Kasumi-1 (cell line): Measurements from ENCODE around the gene NR6A1.

ENCODE experiments used
- DNase-seq, 2 experiments: peaks; one replicate each; lab custom pipeline; 2025; lab: John Stamatoyannopoulos, UW

Gene NR6A1

DNA sequence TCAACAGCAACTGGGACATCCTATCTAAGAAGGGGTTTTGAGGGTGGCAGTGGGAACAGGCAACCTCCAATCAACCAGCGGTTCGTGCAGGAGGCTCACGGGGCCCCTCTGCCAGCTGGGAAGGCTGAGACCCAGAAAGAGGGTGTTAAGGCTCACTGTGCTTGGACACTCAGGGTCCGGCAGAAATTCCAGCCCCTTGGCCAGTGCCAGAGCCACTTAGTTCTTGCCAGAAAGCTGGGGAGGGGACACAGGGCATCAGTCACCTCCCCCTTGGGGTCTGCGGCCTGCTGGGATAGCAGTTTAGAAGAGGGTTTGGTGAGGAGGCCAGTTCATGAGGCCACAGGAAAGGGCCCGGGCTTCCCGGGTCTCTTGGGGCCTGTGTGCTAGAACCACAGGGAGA lies 300.4 kb downstream of the NR6A1 start:
- DNase-seq = no peak

GRCh38 chr9:124470306-124470705 lies 300.8 kb downstream of the NR6A1 start:
- no peak for DNase-seq

DNA sequence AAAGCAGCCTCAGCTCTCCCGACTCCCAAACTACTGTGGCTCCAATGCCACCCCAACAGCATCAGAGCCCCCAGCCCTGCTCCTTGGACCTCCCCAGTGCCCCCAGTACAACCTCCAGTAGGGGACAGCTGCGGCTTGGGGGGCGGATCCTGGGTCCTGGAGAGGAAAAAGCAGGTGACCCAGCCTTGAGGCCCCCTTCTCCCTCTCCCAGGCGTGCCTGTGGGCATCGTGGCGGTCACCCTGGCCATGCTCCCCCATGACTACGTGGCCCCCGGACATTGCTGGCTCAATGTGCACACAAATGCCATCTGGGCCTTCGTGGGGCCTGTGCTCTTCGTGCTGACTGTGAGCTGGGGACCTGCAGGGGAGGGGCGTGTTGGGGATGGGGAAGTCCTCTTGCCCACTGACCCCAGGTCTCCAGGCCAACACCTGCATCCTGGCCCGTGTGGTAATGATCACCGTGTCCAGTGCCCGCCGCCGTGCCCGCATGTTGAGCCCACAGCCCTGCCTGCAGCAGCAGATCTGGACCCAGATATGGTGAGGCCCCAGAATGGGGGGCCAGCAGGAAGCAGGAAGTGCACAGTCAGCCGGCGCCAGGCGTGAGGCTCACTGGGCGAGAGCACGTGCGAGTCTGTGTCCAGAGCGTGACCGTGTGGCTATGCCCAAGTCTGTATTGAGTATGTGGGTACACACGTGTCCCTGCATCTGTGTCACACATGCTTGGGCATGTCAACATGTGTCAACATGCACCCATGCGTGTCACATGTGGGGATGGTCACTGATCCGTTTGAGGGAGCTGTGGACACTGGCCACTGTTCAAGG lies 301.9 kb downstream of the NR6A1 start:
- no peak for DNase-seq

- DNase-seq = no peak
These were observed 302.9 kb downstream of the NR6A1 start for GRCh38 chr9:124468061-124468740.

DNA sequence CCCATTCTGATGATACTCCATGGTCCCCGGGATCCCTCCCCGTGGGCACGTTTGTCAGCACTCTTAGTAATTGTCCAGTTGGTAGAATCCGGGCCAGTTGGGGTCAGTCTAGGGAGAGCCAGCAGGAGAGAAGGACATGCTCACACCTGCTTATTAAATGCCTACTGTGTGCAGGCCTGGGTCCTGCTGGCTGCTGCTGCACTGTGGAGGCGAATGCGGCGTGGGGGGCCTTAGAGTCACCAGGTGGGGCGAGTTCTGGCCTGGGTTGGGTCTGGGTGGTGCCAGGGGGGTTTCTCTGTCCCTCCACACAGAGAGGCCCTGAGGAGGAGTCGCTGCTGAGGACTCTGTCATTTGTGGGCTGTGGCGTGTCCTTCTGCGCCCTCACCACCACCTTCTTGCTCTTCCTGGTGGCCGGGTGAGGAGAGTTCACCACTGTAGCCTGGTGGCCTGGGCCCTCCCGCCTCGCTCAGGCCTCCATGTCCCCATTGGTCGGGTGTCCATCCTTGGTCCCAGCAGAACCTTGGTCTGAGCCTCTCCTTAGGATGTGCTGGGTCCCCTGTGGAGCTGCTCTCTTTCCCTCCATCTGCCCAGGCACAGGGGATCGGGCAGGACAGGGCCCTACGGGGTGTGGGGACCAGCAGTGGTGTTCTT lies 303.6 kb downstream of the NR6A1 start:
- no peak for DNase-seq
